ENCODE data around the gene HCRTR1.
A peak's percentile ranks its signal among the peaks of the same experiment; 100 is the strongest.

HCRTR1 gene

GRCh38 chr1:31627301-31627929 is 9.9 kb downstream of the HCRTR1 start:
- DNase-seq, result no peak

- DNase-seq, result no peak
Observed at GRCh38 chr1:31627930-31628559, 10.6 kb downstream of the HCRTR1 start.

- DNase-seq, result no peak
Observed at GRCh38 chr1:31628931-31629556, 11.6 kb downstream of the HCRTR1 start.

- DNase-seq, result no peak
Observed at GRCh38 chr1:31632649-31633048, 15.2 kb downstream of the HCRTR1 start.

GRCh38 chr1:31633117-31633516 is 15.6 kb downstream of the HCRTR1 start:
- peak; percentile 30 to 31 for DNase-seq

- DNase-seq, result no peak
Observed at GRCh38 chr1:31637915-31638673, 20.6 kb downstream of the HCRTR1 start.

GRCh38 chr1:31639543-31639942 is 22.1 kb downstream of the HCRTR1 start:
- no peak for DNase-seq

- DNase-seq, result no peak
Observed at GRCh38 chr1:31640179-31640578, 22.7 kb downstream of the HCRTR1 start.

GRCh38 chr1:31640964-31641363 is 23.5 kb downstream of the HCRTR1 start:
- no peak for DNase-seq

GRCh38 chr1:31642366-31642765 is 24.9 kb downstream of the HCRTR1 start:
- DNase-seq, result no peak

GRCh38 chr1:31642897-31643296 is 25.4 kb downstream of the HCRTR1 start:
- DNase-seq, result no peak

- DNase-seq, result no peak
Observed at GRCh38 chr1:31643976-31644559, 26.6 kb downstream of the HCRTR1 start.

- DNase-seq, result peak; percentile 98 to 99
Observed at GRCh38 chr1:31644560-31645273, 27.2 kb downstream of the HCRTR1 start, which contains the start of gene PEF1. Gene PEF1 (minus strand): TSS chr1:31644876. CDS start chr1:31644864, 12 bp downstream.

GRCh38 chr1:31645274-31645568 is 27.7 kb downstream of the HCRTR1 start:
- DNase-seq, result no peak

- DNase-seq, result no peak
Observed at GRCh38 chr1:31646259-31646960, 28.9 kb downstream of the HCRTR1 start.

GRCh38 chr1:31647106-31647505 is 29.6 kb downstream of the HCRTR1 start:
- no peak for DNase-seq

GRCh38 chr1:31648190-31648589 is 30.7 kb downstream of the HCRTR1 start:
- DNase-seq, result no peak

- DNase-seq, result no peak
Observed at GRCh38 chr1:31648641-31649357, 31.3 kb downstream of the HCRTR1 start.

- no peak for DNase-seq
Observed at GRCh38 chr1:31650161-31651088, 32.9 kb downstream of the HCRTR1 start.

- no peak for DNase-seq
Observed at GRCh38 chr1:31651089-31651420, 33.6 kb downstream of the HCRTR1 start.

Data from stimulated activated CD4-positive, alpha-beta T cell treated with anti-CD3 and anti-CD28 coated beads, Interleukin-2, amount 100 ng/mL, for 48 hours (primary cell).